K562 (cell line): ENCODE results near the gene AKAP7. TPM values are rescaled to one million over a fixed set of nuclear protein-coding genes. Genes with fewer than 3 reads are reported as not detected.

Source experiments
- ATAC-seq: fragments of 200-7000 bp; cut with Tn5 transposase; 3 replicates; pipeline ENCODE4 v1.9.1; 2020; ENCODE audit warnings: moderate library complexity
- BruUV-seq: library from RNA; stranded (reverse); fragments of 400-500 nt; replicated peaks from 2 replicates; lab custom pipeline; 2021; lab: Mats Ljungman, UMichigan
- CTCF ChIA-PET: fragments of 300-600 bp; formaldehyde crosslinking; extraction: SDS; loops from one replicate; lab custom pipeline; 2021; ENCODE audit warnings: low intra/inter-chr PET ratio; lab: Yijun Ruan, JAX
- POLR2A ChIA-PET: fragments of 300-600, 350-650 bp; sonication (Branson Sonifier 250); formaldehyde crosslinking; extraction: SDS; loops from one replicate; lab custom pipeline; 2021; ENCODE audit warnings: antibody characterized with exemption, inconsistent platforms; lab: Yijun Ruan, JAX
- DNase-seq, 4 experiments: peaks; one replicate each; pipeline versions ENCODE4 v3.0.0 to v3.0.0-alpha.2; 2011 to 2018; ENCODE audit warnings: low spot score in 3 of 4, mixed read lengths in 3 of 4; ENCODE audit errors: extremely low read depth in 1 of 4
- FAIRE-seq: peaks from 2 replicates; lab custom pipeline; 2011; peaks lifted over from hg19 to GRCh38; lab: Jason Lieb, UNC
- H2AFZ ChIP-seq: 2 replicates; pipeline ENCODE4 v1.6.0; 2011; ENCODE audit warnings: low read depth, low read length, control low read depth, inconsistent platforms
- H3K27ac ChIP-seq: fragments of 200-600 bp; 3 replicates; pipeline ENCODE4 v1.8.0; 2011; ENCODE audit warnings: low read depth, mild to moderate bottlenecking, control low read depth, inconsistent platforms, low read length, moderate library complexity, mixed read lengths; ENCODE audit errors: extremely low read depth
- H3K27me3 ChIP-seq, 2 experiments: fragments of 300-600 bp in 1 of 2; 2 replicates in 1 of 2; 3 replicates in 1 of 2; pipeline versions ENCODE4 v1.6.0 to v1.8.0; 2011; ENCODE audit warnings: inconsistent platforms in 2 of 2, low read length in 2 of 2, mild to moderate bottlenecking in 1 of 2, mixed read lengths in 1 of 2, moderate library complexity in 1 of 2; ENCODE audit not compliant: control insufficient read depth in 2 of 2, insufficient read depth in 2 of 2
- H3K36me3 ChIP-seq: fragments of 300-600 bp; 3 replicates; pipeline ENCODE4 v1.8.0; 2011; ENCODE audit warnings: mild to moderate bottlenecking, low read length, inconsistent platforms; ENCODE audit not compliant: control insufficient read depth, insufficient read depth
- H3K4me1 ChIP-seq, 2 experiments: fragments of 200-600 bp in 1 of 2; replicated peaks in 1 of 2; 2 replicates in 1 of 2; 3 replicates in 1 of 2; pipeline versions ENCODE4 v1.5.1 to v1.8.0; 2011; ENCODE audit warnings: inconsistent platforms in 2 of 2, low read length in 2 of 2, mild to moderate bottlenecking in 1 of 2, mixed read lengths in 1 of 2, moderate library complexity in 1 of 2; ENCODE audit not compliant: control insufficient read depth in 2 of 2, insufficient read depth in 2 of 2
- H3K4me2 ChIP-seq: 2 replicates; pipeline ENCODE4 v1.6.1; 2011; ENCODE audit warnings: low read length, control low read depth, inconsistent platforms, mixed read lengths; ENCODE audit not compliant: insufficient read depth
- H3K4me3 ChIP-seq: fragments of 200-600 bp; sonication (generic), shearing (Covaris generic); 2 replicates; pipeline ENCODE4 v1.5.1; 2016; ENCODE audit warnings: control low read depth, inconsistent platforms
- H3K79me2 ChIP-seq: fragments of 200-600 bp; 3 replicates; pipeline ENCODE4 v1.8.0; 2011; ENCODE audit warnings: low read length, inconsistent platforms; ENCODE audit not compliant: control insufficient read depth, insufficient read depth
- H3K9ac ChIP-seq, 2 experiments: 2 replicates each; pipeline versions ENCODE4 v1.6.0 to v1.6.1; 2011; ENCODE audit warnings: low read depth in 2 of 2, low read length in 2 of 2, control low read depth in 1 of 2, inconsistent platforms in 1 of 2, mild to moderate bottlenecking in 1 of 2, mixed read lengths in 1 of 2; ENCODE audit not compliant: insufficient read depth in 1 of 2
- H3K9me1 ChIP-seq: one replicate; pipeline ENCODE4 v1.6.0; 2011; ENCODE audit warnings: inconsistent platforms, mild to moderate bottlenecking, low read length, moderate library complexity; ENCODE audit not compliant: control insufficient read depth, insufficient read depth
- H3K9me3 ChIP-seq: replicated peaks from 2 replicates; pipeline ENCODE4 v1.5.1; 2011; ENCODE audit warnings: low read depth, low read length, inconsistent platforms; ENCODE audit not compliant: control insufficient read depth, insufficient read depth
- H4K20me1 ChIP-seq: replicated peaks from 2 replicates; pipeline ENCODE4 v1.6.1; 2011; ENCODE audit warnings: low read length, inconsistent platforms, mixed read lengths; ENCODE audit not compliant: control insufficient read depth, insufficient read depth
- AFF4 ChIP-seq: sonication (generic); formaldehyde crosslinking; IDR thresholded peaks from 2 replicates; pipeline ENCODE4 v1.8.0; 2023; ENCODE audit warnings: mild to moderate bottlenecking, missing genetic modification reagents
- ATF1 ChIP-seq, 2 experiments: fragments of 450-650 bp in 1 of 2; IDR thresholded peaks; 2 replicates each; pipeline ENCODE4 v1.6.1; 2016; ENCODE audit warnings: missing compliant biosample characterization in 1 of 2, missing genetic modification characterization in 1 of 2
- CBX5 ChIP-seq: IDR thresholded peaks from 2 replicates; pipeline ENCODE4 v1.6.1; 2014; ENCODE audit warnings: low read depth, borderline replicate concordance
- GATAD2B ChIP-seq: fragments of 450-650 bp; IDR thresholded peaks from 2 replicates; pipeline ENCODE4 v1.6.1; 2017; ENCODE audit warnings: mild to moderate bottlenecking, borderline replicate concordance
- HNRNPLL ChIP-seq: fragments of 200-400 bp; formaldehyde crosslinking; IDR thresholded peaks from 2 replicates; pipeline ENCODE4 v1.6.1; 2017; ENCODE audit warnings: low read length, low read depth, mild to moderate bottlenecking; ENCODE audit not compliant: poor library complexity, severe bottlenecking
- ILF3 ChIP-seq: fragments of 450-650 bp; IDR thresholded peaks from 2 replicates; pipeline ENCODE4 v1.6.1; 2018; ENCODE audit warnings: antibody characterized with exemption, mild to moderate bottlenecking, moderate library complexity, borderline replicate concordance
- KDM5B ChIP-seq: fragments of 200-600 bp; sonication (generic); IDR thresholded peaks from 2 replicates; pipeline ENCODE4 v1.6.1; 2012; ENCODE audit warnings: low read depth, mild to moderate bottlenecking, moderate library complexity, low read length, control low read depth, inconsistent platforms; ENCODE audit not compliant: insufficient replicate concordance
- NBN ChIP-seq: fragments of 450-650 bp; IDR thresholded peaks from 2 replicates; pipeline ENCODE4 v1.6.1; 2016; ENCODE audit warnings: low read depth, mild to moderate bottlenecking
- NFRKB ChIP-seq: fragments of 450-650 bp; IDR thresholded peaks from 2 replicates; pipeline ENCODE4 v1.6.1; 2016; ENCODE audit warnings: low read depth
- POLR2AphosphoS2 ChIP-seq: IDR thresholded peaks from 2 replicates; pipeline ENCODE4 v1.6.1; 2012; ENCODE audit warnings: low read length, improper control_type of control experiment
- PTRF ChIP-seq: fragments of 450-650 bp; IDR thresholded peaks from 2 replicates; pipeline ENCODE4 v1.6.1; 2016; ENCODE audit warnings: mild to moderate bottlenecking, missing genetic modification characterization, missing compliant biosample characterization
- YBX1 ChIP-seq: fragments of 450-650 bp; IDR thresholded peaks from 2 replicates; pipeline ENCODE4 v1.7.1; 2016; ENCODE audit warnings: mild to moderate bottlenecking
- ZNF134 ChIP-seq: fragments of 250-450 bp; sonication (Bioruptor Pico); conservative IDR thresholded peaks from 2 replicates; pipeline ENCODE4 v1.4.0; 2020
- ZNF146 ChIP-seq: IDR thresholded peaks from one replicate; pipeline ENCODE4 v1.6.1; 2018; ENCODE audit warnings: missing compliant biosample characterization; ENCODE audit not compliant: unreplicated experiment
- ZNF175 ChIP-seq: fragments of 200-800 bp; sonication (Bioruptor generic); IDR thresholded peaks from 2 replicates; pipeline ENCODE4 v1.6.1; 2016; ENCODE audit warnings: low read depth, mild to moderate bottlenecking, missing genetic modification characterization, missing compliant biosample characterization
- ZNF263 ChIP-seq: sonication (generic); formaldehyde crosslinking; IDR thresholded peaks from 2 replicates; pipeline ENCODE4 v1.8.0; 2022; ENCODE audit warnings: mild to moderate bottlenecking, missing genetic modification reagents, borderline replicate concordance
- ZNF695 ChIP-seq: fragments of 450-650 bp; formaldehyde crosslinking; IDR thresholded peaks from 2 replicates; pipeline ENCODE4 v1.4.0; 2020; ENCODE audit warnings: mild to moderate bottlenecking, moderate library complexity
- ZNF764 ChIP-seq: fragments of 250-450 bp; sonication (Bioruptor Pico); IDR thresholded peaks from 2 replicates; pipeline ENCODE4 v1.4.0; 2020; ENCODE audit warnings: low read depth, mild to moderate bottlenecking, moderate library complexity
- WGBS: fragments of 100-300 bp; shearing (Covaris generic); methylation state at CpG from one replicate; pipeline ENCODE4 v1.1.6; 2016; ENCODE audit warnings: low coverage, mixed read lengths; ENCODE audit not compliant: insufficient coverage; ENCODE audit errors: missing lambda C conversion rate; 5-methylcytosine and 5-hydroxymethylcytosine counted together
- in situ Hi-C: fragments of 300-500 bp; cut with MboI; formaldehyde crosslinking; loops from 4 replicates; pipeline ENCODE4 v1.15.0; 2018; ENCODE audit warnings: inconsistent platforms, mixed read lengths
- intact Hi-C: fragments of 100-400 bp; cut with micrococcal nuclease; formaldehyde crosslinking; loops from 2 replicates; pipeline ENCODE4 v1.14.2; 2022
- polyA plus RNA-seq, 8 experiments: library from polyadenylated mRNA; depleted of rRNA in 4 of 8; stranded (reverse) in 5 of 8; unstranded in 3 of 8; fragments of >200 nt; fragmentation: Nextera tagmentation in 2 of 8; fragmentation: Illumina TruSeq in 1 of 8; extraction: Ambion mirVana in 2 of 8; extraction: Trizol in 1 of 8; gene quantifications; 2 replicates each; pipeline versions ENCODE4 v1.2.1 to v1.2.3, GENCODE V29; 2011 to 2014; ENCODE audit warnings: inconsistent platforms in 1 of 8, missing spikeins in 1 of 8
- total RNA-seq, 7 experiments: library from RNA; depleted of rRNA in 6 of 7; stranded (reverse); fragments of >200 nt in 6 of 7; fragmentation: Illumina TruSeq in 2 of 7; extraction: Trizol in 2 of 7; gene quantifications; 2 replicates each; pipeline versions ENCODE4 v1.2.1 to v1.2.3, GENCODE V29; 2011 to 2021; ENCODE audit warnings: low replicate concordance in 1 of 7

The AKAP7 gene
- total and polyA plus RNA-seq, 9 of the 15 experiments (the other 6 are each of a cell fraction or from before 2014, with no cell fraction given) = 0.82 to 2.6 (median 1.6) TPM

- FAIRE-seq (no peak), DNase-seq (no peak), ATAC-seq (no peak)
- Histone ChIP-seq H3K4me3 (no peak overlapping the region), H3K9me1 (no peaks in the 10 kb centered on the region), H4K20me1 (no peaks in the 10 kb centered on the region), H3K4me1 (no peaks in the 10 kb centered on the region), H3K9me3 (no peaks in the 10 kb centered on the region), H3K36me3 (no peaks in the 10 kb centered on the region), H2AFZ (no peak overlapping the region), H3K27ac (no peak overlapping the region), H3K9ac (no peak overlapping the region), H3K4me2 (no peak overlapping the region), H3K27me3 (no peaks in the 10 kb centered on the region), H3K79me2 (no peaks in the 10 kb centered on the region)
- 16% methylated on average over 2 of the region's 2 CpGs for WGBS
- ChIA-PET POLR2A (no interaction called here), CTCF (no interaction called here)
- intact Hi-C loops (no loop called here), in situ Hi-C loops (no loop called here)
- BruUV-seq = no TSS peak
- TF ChIP-seq ZNF134 (CRISPR knock-in tag) = no peak
- TF ChIP-seq CBX5 = no peak
- TF ChIP-seq ILF3 = no peak
- no peak for TF ChIP-seq ATF1 (CRISPR knock-in tag; IDR thresholded peaks at IDR 0.05)
- TF ChIP-seq ATF1 (tag; IDR thresholded peaks at IDR 0.05) = no peak
- no peak for TF ChIP-seq NBN
- no peak for TF ChIP-seq ZNF695 (CRISPR knock-in tag)
- TF ChIP-seq ZNF146 (CRISPR knock-in tag) = no peak
- TF ChIP-seq GATAD2B = no peak
- TF ChIP-seq HNRNPLL = no peak
- TF ChIP-seq ZNF175 (CRISPR knock-in tag) = no peak
- no peak for TF ChIP-seq AFF4
- no peak for TF ChIP-seq YBX1
- no peak for TF ChIP-seq ZNF263 (CRISPR knock-in tag)
- no peak for TF ChIP-seq PTRF (tag)
- TF ChIP-seq POLR2AphosphoS2 = no peak
- TF ChIP-seq KDM5B = no peak
- no peak for TF ChIP-seq NFRKB
- no peak for TF ChIP-seq ZNF764 (CRISPR knock-in tag)
These were observed 24.3 kb downstream of the AKAP7 start for GRCh38 chr6:131159578-131159977.
